Measurements from ENCODE around the gene MLXIP. TPM values are rescaled to one million over a fixed set of nuclear protein-coding genes. Genes with fewer than 3 reads are reported as not detected.
"Not testable (repeated sequence)": the region's sequence is repeated elsewhere in the genome, so short reads cannot be mapped to it uniquely, and the experiment has no call there.

The MLXIP gene
- total RNA-seq, 6 donors from 2014 or later: 30.4 to 167 (median 55.0) TPM

GRCh38 chr12:122040579-122041386 is 37.8 kb upstream of the MLXIP start:
- ATAC-seq (ENCODE audit: low FRiP score in 2 of 2) (peak; percentile 66 to 90), DNase-seq (peak in 1 of 2 donors; percentile 77)
- H3K4me1 ChIP-seq: peaks cover 0 to 13% (median 0%) of the 10 kb centered on the region in 4 donors
- no peaks in the 10 kb centered on the region for H3K27me3 ChIP-seq
- TF ChIP-seq CTCF (IDR thresholded peaks at IDR 0.05): no peak
- no peak for TF ChIP-seq EP300 (IDR thresholded peaks at IDR 0.05)
- TF ChIP-seq POLR2AphosphoS5 (IDR thresholded peaks at IDR 0.05): no peak
- TF ChIP-seq POLR2A (IDR thresholded peaks at IDR 0.05): no peak
- H3K36me3 ChIP-seq: peaks cover 0 to 33% (median 10%) of the 10 kb centered on the region in 4 donors
- no peaks in the 10 kb centered on the region for H3K9me3 ChIP-seq
- H3K4me3 ChIP-seq: no peak overlapping the region
- H3K27ac ChIP-seq: peak overlapping the region in 1 of 4 donors; percentile 30
- 80 to 84% methylated on average over 21 of the region's 21 CpGs for WGBS, 2 donors

GRCh38 chr12:122041458-122041857 is 37.1 kb upstream of the MLXIP start:
- H3K9me3 ChIP-seq; ATAC-seq (ENCODE audit: low FRiP score in 2 of 2); H3K27me3 ChIP-seq; H3K4me3 ChIP-seq; H3K4me1 ChIP-seq; DNase-seq: not testable (repeated sequence)
- WGBS, 2 donors: 89 to 95% methylated on average over 2 to 3 of the region's 3 CpGs
- Histone ChIP-seq H3K36me3 (peaks cover 0 to 33% (median 9%) of the 10 kb centered on the region in 4 donors), H3K27ac (peak overlapping the region in 1 of 4 donors; percentile 30)

GRCh38 chr12:122042910-122043309 is 35.6 kb upstream of the MLXIP start:
- DNase-seq (no peak), ATAC-seq (ENCODE audit: low FRiP score in 2 of 2) (no peak)
- peaks cover 0 to 9% (median 0%) of the 10 kb centered on the region in 4 donors for H3K4me1 ChIP-seq
- H3K9me3 ChIP-seq: no peaks in the 10 kb centered on the region
- H3K4me3 ChIP-seq: no peak overlapping the region
- TF ChIP-seq CTCF (IDR thresholded peaks at IDR 0.05) (no peak), EP300 (IDR thresholded peaks at IDR 0.05) (no peak), POLR2A (IDR thresholded peaks at IDR 0.05) (no peak), POLR2AphosphoS5 (IDR thresholded peaks at IDR 0.05) (no peak)
- 90 to 92% methylated on average over 11 of the region's 11 CpGs for WGBS, 2 donors
- H3K27me3 ChIP-seq: no peaks in the 10 kb centered on the region
- H3K27ac ChIP-seq: no peak overlapping the region
- H3K36me3 ChIP-seq: peaks cover 0 to 28% (median 9%) of the 10 kb centered on the region in 4 donors

DNA sequence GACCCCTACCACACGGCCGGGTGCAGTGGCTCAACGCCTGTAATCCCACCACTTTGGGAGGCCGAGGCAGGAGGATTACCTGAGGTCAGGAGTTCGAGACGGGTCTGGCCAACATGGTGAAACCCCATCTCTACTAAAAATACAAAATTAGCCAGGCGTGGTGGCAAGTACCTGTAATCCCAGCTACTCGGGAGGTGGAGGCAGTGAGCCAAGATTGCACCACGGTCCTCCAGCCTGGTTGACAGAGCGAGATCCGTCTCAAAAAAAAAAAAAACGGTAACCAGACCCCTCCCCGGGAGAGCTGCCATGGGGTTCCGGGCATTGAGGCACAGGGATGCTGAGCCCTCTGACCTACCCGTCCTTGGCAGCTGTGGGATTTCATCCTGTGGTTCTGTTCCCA is 35.1 kb upstream of the MLXIP start:
- 96 to 98% methylated on average over 14 to 15 of the region's 15 CpGs for WGBS, 2 donors
- Histone ChIP-seq H3K27ac (no peak overlapping the region), H3K9me3 (no peaks in the 10 kb centered on the region), H3K36me3 (peaks cover 0 to 27% (median 9%) of the 10 kb centered on the region in 4 donors), H3K4me1 (peaks cover 0 to 9% (median 0%) of the 10 kb centered on the region in 4 donors), H3K27me3 (no peaks in the 10 kb centered on the region), H3K4me3 (no peak overlapping the region)
- no peak for ATAC-seq (ENCODE audit: low FRiP score in 2 of 2)
- TF ChIP-seq EP300 (IDR thresholded peaks at IDR 0.05): no peak
- no peak for TF ChIP-seq POLR2A (IDR thresholded peaks at IDR 0.05)
- TF ChIP-seq POLR2AphosphoS5 (IDR thresholded peaks at IDR 0.05): no peak
- no peak for TF ChIP-seq CTCF (IDR thresholded peaks at IDR 0.05)
- no peak for DNase-seq

DNA sequence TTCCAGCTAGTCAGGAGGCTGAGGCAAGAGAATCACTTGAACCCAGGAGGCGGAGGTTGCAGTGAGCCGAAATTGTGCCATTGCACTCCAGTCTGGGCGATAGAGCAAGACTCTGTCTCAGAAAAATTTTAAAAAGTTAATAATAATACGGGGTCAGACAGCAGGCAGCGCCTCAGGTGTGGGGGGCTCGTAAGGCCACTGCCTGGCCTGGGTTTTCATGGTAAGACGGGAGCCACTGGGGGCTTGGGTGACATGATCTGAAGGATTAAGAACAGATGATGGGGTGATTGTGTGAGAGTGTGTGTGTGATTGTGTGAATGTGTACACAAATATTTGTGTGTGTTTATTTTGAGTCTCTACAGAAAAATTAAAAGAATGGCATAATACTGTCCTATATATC is 33.3 kb upstream of the MLXIP start:
- TF ChIP-seq EP300 (IDR thresholded peaks at IDR 0.05) (no peak), POLR2A (IDR thresholded peaks at IDR 0.05) (no peak), CTCF (IDR thresholded peaks at IDR 0.05) (no peak), POLR2AphosphoS5 (IDR thresholded peaks at IDR 0.05) (no peak)
- DNase-seq (no peak), ATAC-seq (ENCODE audit: low FRiP score in 2 of 2) (no peak)
- Histone ChIP-seq H3K4me1 (peaks cover 0 to 9% (median 0%) of the 10 kb centered on the region in 4 donors), H3K9me3 (no peaks in the 10 kb centered on the region), H3K27me3 (no peaks in the 10 kb centered on the region), H3K27ac (no peak overlapping the region), H3K4me3 (no peak overlapping the region), H3K36me3 (peaks cover 0 to 25% (median 9%) of the 10 kb centered on the region in 4 donors)
- WGBS, 2 donors: 97 to 99% methylated on average over 7 of the region's 7 CpGs
